PFSK-1 (cell line): Measurements from ENCODE around the gene PGBD5.

ENCODE experiments used
- FOXP2 ChIP-seq: optimal IDR thresholded peaks from 2 replicates; pipeline ENCODE3; 2011; ENCODE audit warnings: borderline replicate concordance, control low read depth, inconsistent platforms; ENCODE audit not compliant: insufficient read depth; ENCODE audit errors: extremely low read length, extremely low read depth
- POLR2AphosphoS5 ChIP-seq: IDR thresholded peaks from 2 replicates; pipeline ENCODE4 v1.6.1; 2012; ENCODE audit warnings: low read depth, mild to moderate bottlenecking, control low read depth, low read length, moderate library complexity
- SIN3A ChIP-seq: IDR thresholded peaks from 2 replicates; pipeline ENCODE4 v1.6.1; 2012; ENCODE audit warnings: mild to moderate bottlenecking, low read length, moderate library complexity, borderline replicate concordance; ENCODE audit not compliant: insufficient read depth
- TAF1 ChIP-seq: IDR thresholded peaks from 2 replicates; pipeline ENCODE4 v1.6.1; 2012; ENCODE audit warnings: low read length, control low read depth, borderline replicate concordance; ENCODE audit not compliant: insufficient read depth
- TF ChIP-seq, protein P1 (sequence below), 2 experiments: IDR thresholded peaks; 2 replicates each; pipeline versions ENCODE4 v1.6.1 to v1.8.0; 2011 to 2012; ENCODE audit warnings: low read depth in 2 of 2, low read length in 2 of 2, control low read depth in 1 of 2, inconsistent platforms in 1 of 2, mild to moderate bottlenecking in 1 of 2, moderate library complexity in 1 of 2; ENCODE audit not compliant: insufficient read depth in 1 of 2

The PGBD5 gene

DNA sequence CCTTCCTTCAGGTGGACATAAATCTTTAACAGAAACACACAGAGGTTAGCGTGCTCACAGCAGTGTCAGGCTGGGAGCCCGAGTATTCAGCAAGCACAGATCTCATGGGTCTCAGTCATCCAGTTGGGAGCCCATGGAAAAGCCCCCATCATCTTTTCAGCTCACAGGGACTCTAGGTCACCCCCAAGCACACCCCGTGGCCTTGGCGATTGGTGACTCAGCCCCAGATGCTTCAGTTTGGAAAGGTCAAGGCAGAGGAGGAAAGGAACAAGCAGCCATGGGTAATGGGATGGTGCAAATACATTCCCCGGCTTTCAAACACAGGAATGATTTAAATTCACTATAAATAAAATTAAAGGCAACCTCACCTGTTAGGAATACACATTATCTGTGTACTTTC lies 88.9 kb downstream of the PGBD5 start:
- no peak for TF ChIP-seq FOXP2
- TF ChIP-seq TAF1 = no peak
- TF ChIP-seq, protein P1, sequence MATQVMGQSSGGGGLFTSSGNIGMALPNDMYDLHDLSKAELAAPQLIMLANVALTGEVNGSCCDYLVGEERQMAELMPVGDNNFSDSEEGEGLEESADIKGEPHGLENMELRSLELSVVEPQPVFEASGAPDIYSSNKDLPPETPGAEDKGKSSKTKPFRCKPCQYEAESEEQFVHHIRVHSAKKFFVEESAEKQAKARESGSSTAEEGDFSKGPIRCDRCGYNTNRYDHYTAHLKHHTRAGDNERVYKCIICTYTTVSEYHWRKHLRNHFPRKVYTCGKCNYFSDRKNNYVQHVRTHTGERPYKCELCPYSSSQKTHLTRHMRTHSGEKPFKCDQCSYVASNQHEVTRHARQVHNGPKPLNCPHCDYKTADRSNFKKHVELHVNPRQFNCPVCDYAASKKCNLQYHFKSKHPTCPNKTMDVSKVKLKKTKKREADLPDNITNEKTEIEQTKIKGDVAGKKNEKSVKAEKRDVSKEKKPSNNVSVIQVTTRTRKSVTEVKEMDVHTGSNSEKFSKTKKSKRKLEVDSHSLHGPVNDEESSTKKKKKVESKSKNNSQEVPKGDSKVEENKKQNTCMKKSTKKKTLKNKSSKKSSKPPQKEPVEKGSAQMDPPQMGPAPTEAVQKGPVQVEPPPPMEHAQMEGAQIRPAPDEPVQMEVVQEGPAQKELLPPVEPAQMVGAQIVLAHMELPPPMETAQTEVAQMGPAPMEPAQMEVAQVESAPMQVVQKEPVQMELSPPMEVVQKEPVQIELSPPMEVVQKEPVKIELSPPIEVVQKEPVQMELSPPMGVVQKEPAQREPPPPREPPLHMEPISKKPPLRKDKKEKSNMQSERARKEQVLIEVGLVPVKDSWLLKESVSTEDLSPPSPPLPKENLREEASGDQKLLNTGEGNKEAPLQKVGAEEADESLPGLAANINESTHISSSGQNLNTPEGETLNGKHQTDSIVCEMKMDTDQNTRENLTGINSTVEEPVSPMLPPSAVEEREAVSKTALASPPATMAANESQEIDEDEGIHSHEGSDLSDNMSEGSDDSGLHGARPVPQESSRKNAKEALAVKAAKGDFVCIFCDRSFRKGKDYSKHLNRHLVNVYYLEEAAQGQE (IDR thresholded peaks at IDR 0.05; ENCODE audit: insufficient read depth in 1 of 2, low read depth in 2 of 2, low read length in 2 of 2) = no peak
- TF ChIP-seq SIN3A = no peak
- no peak for TF ChIP-seq POLR2AphosphoS5

DNA sequence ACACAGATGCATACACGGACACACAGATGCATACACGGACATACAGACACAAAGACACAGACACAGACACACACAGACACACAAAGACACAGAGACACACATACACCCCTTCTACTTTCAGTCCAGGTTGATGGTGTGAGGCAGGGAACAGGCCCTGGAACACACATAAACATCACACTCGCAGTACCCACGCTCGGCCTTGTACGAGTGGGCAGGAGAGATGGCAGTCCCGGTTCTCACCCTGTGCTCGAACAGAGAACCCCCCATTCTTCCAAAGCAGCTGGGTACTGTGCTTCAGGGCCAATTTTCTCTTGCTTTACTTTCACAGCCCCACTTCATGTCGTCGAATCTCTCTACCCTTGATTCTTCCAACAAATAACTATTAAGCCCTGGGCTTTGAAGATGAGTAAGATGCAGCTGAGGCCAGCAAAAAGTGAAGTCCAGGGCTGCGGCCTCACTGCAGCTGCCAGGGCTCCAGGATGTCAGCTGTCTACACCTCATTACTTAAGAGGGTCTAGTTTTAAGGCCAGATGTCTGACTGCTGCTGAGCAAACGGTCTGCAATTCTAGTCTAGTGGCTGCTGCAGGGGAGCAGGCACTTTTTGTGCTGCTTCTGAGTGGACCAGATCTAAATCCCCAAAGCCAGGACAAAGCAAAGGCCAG lies 90.1 kb downstream of the PGBD5 start:
- no peak for TF ChIP-seq SIN3A
- TF ChIP-seq FOXP2 = no peak
- TF ChIP-seq TAF1 = no peak

DNA sequence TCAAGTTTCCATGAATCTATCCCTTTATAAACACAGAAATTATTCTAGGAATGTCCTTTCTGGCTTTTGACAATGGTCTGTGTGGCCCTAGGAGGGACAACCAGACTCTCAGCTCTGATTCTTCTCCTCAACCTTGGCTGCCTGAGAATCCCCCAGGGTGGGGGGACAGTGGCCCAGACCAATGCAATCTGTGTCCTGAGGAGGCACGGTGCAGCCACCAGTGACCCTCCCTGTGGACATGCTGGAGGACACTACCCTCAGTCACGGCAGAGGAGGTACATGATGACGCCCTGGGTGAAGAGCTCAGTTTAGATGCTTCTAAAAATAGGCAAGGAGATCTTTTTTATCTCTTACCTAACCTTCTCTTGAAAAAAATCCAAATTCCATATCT lies 91.7 kb downstream of the PGBD5 start:
- TF ChIP-seq TAF1 (no peak), SIN3A (no peak), FOXP2 (no peak), POLR2AphosphoS5 (no peak)
- TF ChIP-seq, protein P1 (IDR thresholded peaks at IDR 0.05; ENCODE audit: insufficient read depth in 1 of 2, low read depth in 2 of 2, low read length in 2 of 2) = no peak

DNA sequence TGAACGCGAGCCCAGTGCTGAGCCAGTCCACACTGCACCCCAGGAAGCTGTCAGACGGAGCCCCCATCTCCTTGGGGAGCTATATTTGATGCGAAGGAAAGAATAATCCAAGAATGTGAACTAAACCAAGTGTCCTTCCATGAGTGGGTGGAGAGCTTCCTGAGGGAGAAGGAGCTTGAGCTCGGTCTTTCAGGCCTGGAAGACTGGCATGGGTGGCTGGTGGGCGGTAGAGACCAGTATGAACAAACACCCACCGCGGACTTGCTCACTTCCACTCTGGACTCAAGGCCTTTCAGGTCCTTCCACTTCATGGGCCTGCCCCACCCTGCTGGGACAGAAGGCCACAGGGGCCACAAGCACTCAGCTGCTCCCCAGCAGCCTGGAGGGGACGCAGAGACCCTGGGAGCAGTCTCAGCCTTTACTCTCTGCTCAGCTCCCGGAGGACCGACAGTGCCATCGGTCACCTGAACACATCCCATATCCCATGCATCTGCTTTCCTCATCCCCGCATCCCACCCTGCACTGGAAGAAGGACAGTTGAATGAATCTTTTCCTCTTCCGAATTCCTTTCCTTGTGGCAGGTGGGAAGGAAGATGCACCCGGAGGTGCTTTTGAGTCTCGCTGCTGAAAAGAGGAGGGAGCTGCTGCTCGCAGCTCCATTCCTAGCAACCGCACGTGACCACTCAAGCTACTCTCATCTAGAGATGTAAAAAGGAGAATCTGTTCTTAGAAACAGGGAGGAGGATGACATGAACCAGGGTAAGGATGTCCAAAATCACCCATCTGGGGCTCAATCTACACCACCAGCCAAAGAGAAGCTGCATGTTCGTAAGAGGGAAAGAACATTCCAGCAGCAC lies 92.3 kb downstream of the PGBD5 start:
- no peak for TF ChIP-seq FOXP2
- no peak for TF ChIP-seq TAF1
- TF ChIP-seq POLR2AphosphoS5 = no peak
- TF ChIP-seq SIN3A = no peak
- TF ChIP-seq, protein P1 (IDR thresholded peaks at IDR 0.05; ENCODE audit: insufficient read depth in 1 of 2, low read depth in 2 of 2, low read length in 2 of 2) = no peak

DNA sequence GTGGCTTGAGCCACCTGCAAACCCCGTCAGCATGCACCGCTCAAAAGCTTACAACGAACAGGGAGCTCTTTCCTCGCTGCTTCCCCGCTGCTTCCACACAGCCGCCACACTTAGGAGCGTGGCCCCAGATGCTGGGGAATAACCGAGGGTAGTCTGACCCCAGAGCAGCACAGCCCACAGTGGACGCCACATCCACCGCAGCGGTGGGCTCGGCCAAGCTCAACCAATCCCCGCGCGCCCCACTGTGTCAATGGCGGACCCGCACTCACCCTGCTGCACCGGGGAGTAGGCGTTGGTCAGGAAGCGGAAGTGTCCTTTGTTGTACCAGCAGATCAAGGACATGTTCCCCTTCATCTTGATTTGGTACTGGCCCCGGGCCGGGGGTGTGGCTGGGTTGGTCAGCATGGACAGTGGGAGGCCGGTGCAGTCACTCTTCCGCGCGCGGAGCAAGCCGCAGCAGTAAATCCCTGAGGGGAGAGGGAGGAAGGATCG lies 93.5 kb downstream of the PGBD5 start:
- TF ChIP-seq FOXP2 (no peak), SIN3A (no peak), POLR2AphosphoS5 (no peak), TAF1 (no peak)
- TF ChIP-seq, protein P1 (IDR thresholded peaks at IDR 0.05; ENCODE audit: insufficient read depth in 1 of 2, low read depth in 2 of 2, low read length in 2 of 2) = no peak
